Lung (tissue), 12 donors: Measurements from ENCODE around the gene GRIK3. TPM values are rescaled to one million over a fixed set of nuclear protein-coding genes. Genes with fewer than 3 reads are reported as not detected.
"Not testable (repeated sequence)": the region's sequence is repeated elsewhere in the genome, so short reads cannot be mapped to it uniquely, and the experiment has no call there.

Experiments used
- ATAC-seq: fragments of 200-7000 bp; cut with Tn5 transposase; one replicate; pipeline ENCODE4 v1.9.1; 2020; ENCODE audit warnings: moderate number of reproducible peaks; ENCODE audit not compliant: insufficient read depth, low FRiP score
- DNase-seq, 3 donors: peaks; one replicate each; pipeline ENCODE4 v3.0.0-alpha.2; 2013 to 2017
- H3K27ac ChIP-seq, 2 donors: one replicate each; pipeline ENCODE4 v1.5.1; 2013; ENCODE audit warnings: mild to moderate bottlenecking in 2 of 2, moderate library complexity in 2 of 2, control low read depth in 1 of 2, inconsistent platforms in 1 of 2, low read depth in 1 of 2, low read length in 1 of 2
- H3K27me3 ChIP-seq, 3 donors: one replicate each; pipeline ENCODE4 v1.5.1; 2013; ENCODE audit warnings: low read length in 2 of 3; ENCODE audit not compliant: control insufficient read depth in 3 of 3, insufficient read depth in 3 of 3
- H3K36me3 ChIP-seq, 4 donors: one replicate each; pipeline ENCODE4 v1.5.1; 2013; ENCODE audit warnings: low read length in 4 of 4, mild to moderate bottlenecking in 1 of 4, moderate library complexity in 1 of 4; ENCODE audit not compliant: control insufficient read depth in 4 of 4, insufficient read depth in 4 of 4
- H3K4me1 ChIP-seq, 5 donors: one replicate each; pipeline ENCODE4 v1.5.1; 2013; ENCODE audit warnings: low read length in 5 of 5, mild to moderate bottlenecking in 2 of 5, moderate library complexity in 1 of 5; ENCODE audit not compliant: control insufficient read depth in 5 of 5, insufficient read depth in 5 of 5
- H3K4me3 ChIP-seq: one replicate; pipeline ENCODE4 v1.5.1; 2013; ENCODE audit warnings: mild to moderate bottlenecking, control low read depth, moderate library complexity
- H3K9ac ChIP-seq, 2 donors: one replicate each; pipeline ENCODE4 v1.5.1; 2013; ENCODE audit warnings: low read length in 2 of 2, control low read depth in 1 of 2; ENCODE audit not compliant: insufficient read depth in 1 of 2
- H3K9me3 ChIP-seq, 4 donors: one replicate each; pipeline ENCODE4 v1.5.1; 2013; ENCODE audit warnings: low read length in 3 of 4, mild to moderate bottlenecking in 1 of 4, moderate library complexity in 1 of 4; ENCODE audit not compliant: control insufficient read depth in 4 of 4, insufficient read depth in 3 of 4
- CTCF ChIP-seq: IDR thresholded peaks from 2 replicates; pipeline ENCODE4 v1.5.1; 2012; ENCODE audit warnings: mild to moderate bottlenecking; ENCODE audit errors: control extremely low read depth, extremely low read depth
- WGBS, 2 donors: extraction: QIAGEN DNeasy Blood & Tissue Kit; methylation state at CpG; one replicate each; pipeline ENCODE4 v1.1.7; 2013; 5-methylcytosine and 5-hydroxymethylcytosine counted together
- polyA plus RNA-seq, 2 donors: library from polyadenylated mRNA; stranded (reverse); fragments of 200-250 nt; gene quantifications; one replicate each; pipeline ENCODE4 v1.2.1, GENCODE V29; 2013
- total RNA-seq, 2 donors: library from RNA; depleted of rRNA in 1 of 2; stranded (reverse); fragments of >200 nt in 1 of 2; gene quantifications; one replicate each; pipeline ENCODE4 v1.2.1, GENCODE V29; 2014 to 2021
- donor health status: control.
- donor health status: control.
- donor health status: Bipolar disorder and iron deficiency.
- donor health status: healthy.
- donor health status: DM: yes; HTN: yes; CAD: no.

GRIK3 gene
- total and polyA plus RNA-seq, 4 donors: 0.01 to 0.40 (median 0.07) TPM

GRCh38 chr1:36905941-36906340 is 128.4 kb downstream of the GRIK3 start:
- no peak overlapping the region for H3K4me3 ChIP-seq
- no peak overlapping the region for H3K9ac ChIP-seq
- no peak for TF ChIP-seq CTCF
- H3K27me3 ChIP-seq: peaks cover 0 to 8% (median 0%) of the 10 kb centered on the region in 3 donors
- no peak for DNase-seq
- H3K9me3 ChIP-seq: peaks cover 0 to 2% (median 0%) of the 10 kb centered on the region in 4 donors
- no peaks in the 10 kb centered on the region for H3K36me3 ChIP-seq
- ATAC-seq: no peak
- WGBS, 2 donors: 83 to 86% methylated on average over 3 of the region's 3 CpGs
- H3K27ac ChIP-seq: no peak overlapping the region
- H3K4me1 ChIP-seq: no peaks in the 10 kb centered on the region

- Histone ChIP-seq H3K27ac (no peak overlapping the region), H3K9ac (no peak overlapping the region), H3K4me3 (no peak overlapping the region), H3K9me3 (peaks cover 0 to 6% (median 0%) of the 10 kb centered on the region in 4 donors), H3K27me3 (peaks cover 0 to 4% (median 0%) of the 10 kb centered on the region in 3 donors), H3K36me3 (no peaks in the 10 kb centered on the region), H3K4me1 (no peaks in the 10 kb centered on the region)
- 66 to 85% methylated on average over 1 of the region's 1 CpG for whole genome bisulfite sequencing, 2 donors
- TF ChIP-seq CTCF: no peak
- DNase-seq (no peak), ATAC-seq (no peak)
Measured at GRCh38 chr1:36900128-36900527, 134.2 kb downstream of the GRIK3 start.

GRCh38 chr1:36897813-36898212 is 136.5 kb downstream of the GRIK3 start:
- not testable (repeated sequence) for DNase-seq, H3K27me3 ChIP-seq, H3K36me3 ChIP-seq, H3K4me1 ChIP-seq, H3K9ac ChIP-seq, H3K4me3 ChIP-seq, H3K27ac ChIP-seq, ATAC-seq, H3K9me3 ChIP-seq

GRCh38 chr1:36894824-36895223 is 139.5 kb downstream of the GRIK3 start:
- Histone ChIP-seq H3K4me3 (no peak overlapping the region), H3K9ac (no peak overlapping the region), H3K4me1 (no peaks in the 10 kb centered on the region), H3K9me3 (peaks cover 0 to 6% (median 0%) of the 10 kb centered on the region in 4 donors), H3K36me3 (no peaks in the 10 kb centered on the region), H3K27me3 (peaks cover 0 to 7% (median 0%) of the 10 kb centered on the region in 3 donors), H3K27ac (no peak overlapping the region)
- WGBS, 2 donors: 52 to 68% methylated on average over 3 of the region's 3 CpGs
- ATAC-seq (no peak), DNase-seq (no peak)
- TF ChIP-seq CTCF: no peak
